HG02763 (cell line): ENCODE data around the gene UBE2F.
"Not testable (repeated sequence)": the region's sequence is repeated elsewhere in the genome, so short reads cannot be mapped to it uniquely, and the experiment has no call there.

Experiments
- ATAC-seq: cut with Tn5 transposase; IDR thresholded peaks from one replicate; pipeline ENCODE4 v1.9.1; 2021; ENCODE audit warnings: mild to moderate bottlenecking, moderate library complexity; ENCODE audit not compliant: unreplicated experiment

The UBE2F gene

GRCh38 chr2:238013806-238014205 lies 47.0 kb downstream of the UBE2F start:
- ATAC-seq = no peak

GRCh38 chr2:238015705-238016104 lies 48.9 kb downstream of the UBE2F start:
- ATAC-seq = no peak

GRCh38 chr2:238016526-238016925 lies 49.7 kb downstream of the UBE2F start:
- ATAC-seq = no peak

- ATAC-seq = no peak
Measured at GRCh38 chr2:238019962-238020361, 53.1 kb downstream of the UBE2F start.

- ATAC-seq = no peak
Measured at GRCh38 chr2:238020816-238021215, 54.0 kb downstream of the UBE2F start.

- ATAC-seq = no peak
Measured at GRCh38 chr2:238021327-238021726, 54.5 kb downstream of the UBE2F start.

GRCh38 chr2:238022594-238023157 lies 55.9 kb downstream of the UBE2F start:
- no peak for ATAC-seq

- ATAC-seq = no peak
Measured at GRCh38 chr2:238023608-238024007, 56.8 kb downstream of the UBE2F start.

GRCh38 chr2:238024986-238025385 lies 58.2 kb downstream of the UBE2F start:
- no peak for ATAC-seq

- no peak for ATAC-seq
Measured at GRCh38 chr2:238025741-238026360, 59.0 kb downstream of the UBE2F start.

GRCh38 chr2:238027058-238027457 lies 60.2 kb downstream of the UBE2F start:
- no peak for ATAC-seq

- ATAC-seq = no peak
Measured at GRCh38 chr2:238027591-238028415, 61.0 kb downstream of the UBE2F start.

- ATAC-seq = no peak
Measured at GRCh38 chr2:238029853-238030252, 63.0 kb downstream of the UBE2F start.

- ATAC-seq = no peak
Measured at GRCh38 chr2:238030422-238031155, 63.8 kb downstream of the UBE2F start.

- no peak for ATAC-seq
Measured at GRCh38 chr2:238031751-238032150, 64.9 kb downstream of the UBE2F start.

- ATAC-seq = no peak
Measured at GRCh38 chr2:238032755-238033337, 66.0 kb downstream of the UBE2F start.

GRCh38 chr2:238033991-238034390 lies 67.2 kb downstream of the UBE2F start:
- not testable (repeated sequence) for ATAC-seq

GRCh38 chr2:238038203-238038602 lies 71.4 kb downstream of the UBE2F start:
- ATAC-seq = no peak

- ATAC-seq = no peak
Measured at GRCh38 chr2:238039151-238039550, 72.3 kb downstream of the UBE2F start.

GRCh38 chr2:238039985-238040384 lies 73.2 kb downstream of the UBE2F start:
- ATAC-seq = no peak

- no peak for ATAC-seq
Measured at GRCh38 chr2:238040918-238041317, 74.1 kb downstream of the UBE2F start.
